ENCODE data around the gene E2F4. TPM values are rescaled to one million over a fixed set of nuclear protein-coding genes. Genes with fewer than 3 reads are reported as not detected.

E2F4 gene
- total and polyA plus RNA-seq, 2 of the 13 experiments (the other 11 are each of a cell fraction or from before 2014, with no cell fraction given): 84.8 to 91.2 TPM

GRCh38 chr16:67246756-67247191, 54.8 kb downstream of the E2F4 start (continued):
- TF ChIP-seq RXRB (CRISPR knock-in tag; IDR thresholded peaks at IDR 0.05; ENCODE audit: borderline replicate concordance): no peak
- no peak for TF ChIP-seq ZNF652 (CRISPR knock-in tag; IDR thresholded peaks at IDR 0.05; ENCODE audit: borderline replicate concordance, low read depth)
- no peak for TF ChIP-seq ZNF292 (CRISPR knock-in tag; IDR thresholded peaks at IDR 0.05; ENCODE audit: borderline replicate concordance, low read depth)
- no peak for TF ChIP-seq KLF12 (CRISPR knock-in tag; IDR thresholded peaks at IDR 0.05; ENCODE audit: borderline replicate concordance)
- TF ChIP-seq ZNF296 (CRISPR knock-in tag; conservative IDR thresholded peaks at IDR 0.05): peak; percentile 75; the same call in 1 of the 2 replicates
- no peak for TF ChIP-seq THAP11 (CRISPR knock-in tag; IDR thresholded peaks at IDR 0.05)
- peak; percentile 5 for TF ChIP-seq AGO1 (IDR thresholded peaks at IDR 0.05; ENCODE audit: low read depth, low read length, poor library complexity, severe bottlenecking)
- no peak for TF ChIP-seq ZNF18 (CRISPR knock-in tag; IDR thresholded peaks at IDR 0.05; ENCODE audit: insufficient replicate concordance)
- TF ChIP-seq CSRNP2 (CRISPR knock-in tag; conservative IDR thresholded peaks at IDR 0.05; ENCODE audit: low read depth): no peak
- no peak for TF ChIP-seq ARNT2 (CRISPR knock-in tag; IDR thresholded peaks at IDR 0.05; ENCODE audit: low read depth)
- TF ChIP-seq TBP (CRISPR knock-in tag; IDR thresholded peaks at IDR 0.05): no peak
- TF ChIP-seq ZFY (CRISPR knock-in tag; IDR thresholded peaks at IDR 0.05): no peak
- TF ChIP-seq SNAPC4 (CRISPR knock-in tag; IDR thresholded peaks at IDR 0.05): 0 out of 2 replicates have a peak, but pooled peaks have one; percentile 21
- TF ChIP-seq GABPB1 (CRISPR knock-in tag; IDR thresholded peaks at IDR 0.05): no peak
- TF ChIP-seq HNRNPH1 (optimal IDR thresholded peaks at IDR 0.05; ENCODE audit: low read depth, low read length): no peak
- TF ChIP-seq ZNF460 (CRISPR knock-in tag; IDR thresholded peaks at IDR 0.05; ENCODE audit: borderline replicate concordance): no peak
- TF ChIP-seq ZFP82 (CRISPR knock-in tag; IDR thresholded peaks at IDR 0.05; ENCODE audit: borderline replicate concordance): 0 out of 2 replicates have a peak, but pooled peaks have one; percentile 5
- TF ChIP-seq ZC3H13 (CRISPR knock-in tag; IDR thresholded peaks at IDR 0.05): no peak
- TF ChIP-seq PBX2 (CRISPR knock-in tag; IDR thresholded peaks at IDR 0.05): no peak
- no peak for TF ChIP-seq IRF9 (CRISPR knock-in tag; IDR thresholded peaks at IDR 0.05; ENCODE audit: borderline replicate concordance)
